GM19099 (cell line): ENCODE data around the gene SLC2A4.

Experiments
- POLR2A ChIP-seq: IDR thresholded peaks from 3 replicates; pipeline ENCODE4 v1.6.1; 2011; ENCODE audit warnings: low read depth; ENCODE audit not compliant: insufficient read length; ENCODE audit errors: extremely low read depth

Gene SLC2A4

GRCh38 chr17:7283471-7284216, 2.1 kb downstream of the SLC2A4 start:
- no peak for TF ChIP-seq POLR2A

GRCh38 chr17:7284911-7285310, 3.4 kb downstream of the SLC2A4 start:
- no peak for TF ChIP-seq POLR2A

- TF ChIP-seq POLR2A, result no peak
These were observed 4.2 kb downstream of the SLC2A4 start for GRCh38 chr17:7285679-7286078.

- no peak for TF ChIP-seq POLR2A
These were observed 7.9 kb downstream of the SLC2A4 start for GRCh38 chr17:7289256-7290032.

GRCh38 chr17:7290166-7290565, 8.6 kb downstream of the SLC2A4 start:
- no peak for TF ChIP-seq POLR2A

- TF ChIP-seq POLR2A, result no peak
These were observed 9.2 kb downstream of the SLC2A4 start for GRCh38 chr17:7290685-7291084.

GRCh38 chr17:7292194-7292593, 10.7 kb downstream of the SLC2A4 start:
- no peak for TF ChIP-seq POLR2A

- no peak for TF ChIP-seq POLR2A
These were observed 11.2 kb downstream of the SLC2A4 start for GRCh38 chr17:7292729-7293128.

GRCh38 chr17:7293159-7293558, 11.6 kb downstream of the SLC2A4 start:
- TF ChIP-seq POLR2A, result no peak

GRCh38 chr17:7293816-7294613, 12.5 kb downstream of the SLC2A4 start:
- TF ChIP-seq POLR2A, result no peak

- no peak for TF ChIP-seq POLR2A
These were observed 13.2 kb downstream of the SLC2A4 start, which contains the start of gene YBX2 for GRCh38 chr17:7294614-7295153. YBX2 (minus strand) TSS chr17:7294639; CDS start chr17:7294500, 139 bp downstream.

GRCh38 chr17:7295230-7296180, 14.0 kb downstream of the SLC2A4 start:
- no peak for TF ChIP-seq POLR2A

GRCh38 chr17:7296189-7296861, 14.8 kb downstream of the SLC2A4 start:
- TF ChIP-seq POLR2A, result no peak

GRCh38 chr17:7304179-7304578, 22.7 kb downstream of the SLC2A4 start:
- no peak for TF ChIP-seq POLR2A
